GM21390 (cell line): ENCODE results near the gene GRHL3.

ENCODE experiments used
- ATAC-seq: cut with Tn5 transposase; IDR thresholded peaks from one replicate; pipeline ENCODE4 v1.9.1; 2021; ENCODE audit not compliant: unreplicated experiment

The GRHL3 gene

GRCh38 chr1:24340770-24341169 is 21.6 kb downstream of the GRHL3 start:
- ATAC-seq = no peak

GRCh38 chr1:24341260-24341659 is 22.1 kb downstream of the GRHL3 start:
- no peak for ATAC-seq

- no peak for ATAC-seq
These were observed 24.4 kb downstream of the GRHL3 start for GRCh38 chr1:24343412-24344089.

- no peak for ATAC-seq
These were observed 25.1 kb downstream of the GRHL3 start for GRCh38 chr1:24344090-24344742.

GRCh38 chr1:24345334-24345733 is 26.2 kb downstream of the GRHL3 start:
- no peak for ATAC-seq

GRCh38 chr1:24347159-24347934 is 28.2 kb downstream of the GRHL3 start:
- no peak for ATAC-seq

- ATAC-seq = no peak
These were observed 29.0 kb downstream of the GRHL3 start for GRCh38 chr1:24348196-24348595.

- no peak for ATAC-seq
These were observed 30.7 kb downstream of the GRHL3 start for GRCh38 chr1:24349891-24350290.

GRCh38 chr1:24351247-24351646 is 32.1 kb downstream of the GRHL3 start:
- peak; percentile 50 for ATAC-seq

- ATAC-seq = no peak
These were observed 32.9 kb downstream of the GRHL3 start for GRCh38 chr1:24351918-24352627.

- ATAC-seq = no peak
These were observed 34.2 kb downstream of the GRHL3 start for GRCh38 chr1:24353292-24353891.

- no peak for ATAC-seq
These were observed 36.3 kb downstream of the GRHL3 start for GRCh38 chr1:24355466-24355865.

GRCh38 chr1:24357038-24357437 is 37.9 kb downstream of the GRHL3 start:
- ATAC-seq = no peak

- ATAC-seq = no peak
These were observed 41.5 kb downstream of the GRHL3 start for GRCh38 chr1:24360681-24361080.

- no peak for ATAC-seq
These were observed 42.7 kb downstream of the GRHL3 start for GRCh38 chr1:24361811-24362210.

GRCh38 chr1:24362396-24362795 is 43.2 kb downstream of the GRHL3 start:
- no peak for ATAC-seq

GRCh38 chr1:24362982-24363614 is 43.9 kb downstream of the GRHL3 start:
- no peak for ATAC-seq

- ATAC-seq = no peak
These were observed 44.8 kb downstream of the GRHL3 start for GRCh38 chr1:24363994-24364393.

- ATAC-seq = no peak
These were observed 45.4 kb downstream of the GRHL3 start for GRCh38 chr1:24364605-24364974.

GRCh38 chr1:24364975-24365678 is 46.0 kb downstream of the GRHL3 start:
- peak; percentile 72 for ATAC-seq
